Left kidney (tissue), 2 donors: ENCODE results near the gene SLC22A1. TPM values are rescaled to one million over a fixed set of nuclear protein-coding genes. Genes with fewer than 3 reads are reported as not detected.
"Not testable (repeated sequence)": the region's sequence is repeated elsewhere in the genome, so short reads cannot be mapped to it uniquely, and the experiment has no call there.

Experiments used
- DNase-seq: peaks from one replicate; pipeline ENCODE4 v3.0.0-alpha.2; 2013
- polyA plus RNA-seq: library from polyadenylated mRNA; unstranded; fragments of 120-200 nt; gene quantifications from one replicate; pipeline ENCODE4 v1.2.1, GENCODE V29; 2013; ENCODE audit not compliant: insufficient read length

The SLC22A1 gene
- polyA plus RNA-seq, 1 donor = 1.5 TPM

DNA sequence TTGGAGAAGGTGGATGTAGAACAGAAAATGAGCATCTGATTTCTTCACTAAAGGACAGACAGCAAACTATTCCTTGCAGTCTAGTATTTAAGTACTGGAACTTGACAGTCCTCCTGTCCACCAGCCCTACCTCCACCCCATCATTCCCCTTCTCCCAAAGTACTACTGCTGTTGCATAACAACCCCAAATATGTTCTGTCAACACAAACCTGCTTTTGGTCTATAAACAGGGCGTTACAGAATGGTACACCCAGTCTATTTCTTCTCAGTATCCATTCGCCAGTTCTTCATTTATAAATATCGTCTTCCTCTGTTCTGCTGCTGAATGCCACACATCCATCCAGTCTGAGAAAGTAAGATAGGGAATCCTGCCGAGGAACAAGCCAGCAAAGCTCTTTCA is 27.7 kb upstream of the SLC22A1 start:
- DNase-seq = no peak

DNA sequence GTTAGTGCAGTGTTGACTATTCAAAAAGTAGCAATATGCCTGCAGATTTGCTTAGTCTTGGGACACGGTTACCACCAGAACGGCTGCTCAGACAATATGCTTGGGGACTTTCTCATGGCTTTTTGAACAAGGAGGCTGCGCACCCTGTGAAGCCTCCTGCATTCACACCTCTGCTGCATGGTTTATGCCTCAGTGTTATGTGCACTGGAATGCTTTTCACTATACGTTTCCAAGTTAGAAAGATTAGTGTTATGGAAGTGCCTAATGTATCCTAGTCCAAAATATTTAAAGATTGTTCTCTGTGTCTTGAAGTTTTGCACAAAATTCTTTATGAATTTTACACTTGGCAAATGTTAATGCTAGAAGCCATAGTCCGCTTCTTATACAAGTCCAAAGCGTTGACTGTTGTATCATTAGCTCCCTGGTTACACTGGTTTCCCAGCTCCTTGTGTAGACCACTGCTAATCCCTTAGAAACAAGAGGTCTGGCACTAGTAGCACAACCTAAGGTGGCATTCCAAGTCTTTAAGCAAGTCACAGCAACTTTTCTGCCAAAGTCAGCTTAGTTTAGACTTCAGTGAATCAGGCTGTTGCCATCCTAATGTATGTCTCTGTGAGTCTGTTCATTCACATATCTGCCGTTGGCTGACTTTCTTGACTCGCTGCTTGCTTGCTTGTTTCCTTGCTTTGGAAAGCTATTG is 26.3 kb upstream of the SLC22A1 start:
- DNase-seq = no peak

DNA sequence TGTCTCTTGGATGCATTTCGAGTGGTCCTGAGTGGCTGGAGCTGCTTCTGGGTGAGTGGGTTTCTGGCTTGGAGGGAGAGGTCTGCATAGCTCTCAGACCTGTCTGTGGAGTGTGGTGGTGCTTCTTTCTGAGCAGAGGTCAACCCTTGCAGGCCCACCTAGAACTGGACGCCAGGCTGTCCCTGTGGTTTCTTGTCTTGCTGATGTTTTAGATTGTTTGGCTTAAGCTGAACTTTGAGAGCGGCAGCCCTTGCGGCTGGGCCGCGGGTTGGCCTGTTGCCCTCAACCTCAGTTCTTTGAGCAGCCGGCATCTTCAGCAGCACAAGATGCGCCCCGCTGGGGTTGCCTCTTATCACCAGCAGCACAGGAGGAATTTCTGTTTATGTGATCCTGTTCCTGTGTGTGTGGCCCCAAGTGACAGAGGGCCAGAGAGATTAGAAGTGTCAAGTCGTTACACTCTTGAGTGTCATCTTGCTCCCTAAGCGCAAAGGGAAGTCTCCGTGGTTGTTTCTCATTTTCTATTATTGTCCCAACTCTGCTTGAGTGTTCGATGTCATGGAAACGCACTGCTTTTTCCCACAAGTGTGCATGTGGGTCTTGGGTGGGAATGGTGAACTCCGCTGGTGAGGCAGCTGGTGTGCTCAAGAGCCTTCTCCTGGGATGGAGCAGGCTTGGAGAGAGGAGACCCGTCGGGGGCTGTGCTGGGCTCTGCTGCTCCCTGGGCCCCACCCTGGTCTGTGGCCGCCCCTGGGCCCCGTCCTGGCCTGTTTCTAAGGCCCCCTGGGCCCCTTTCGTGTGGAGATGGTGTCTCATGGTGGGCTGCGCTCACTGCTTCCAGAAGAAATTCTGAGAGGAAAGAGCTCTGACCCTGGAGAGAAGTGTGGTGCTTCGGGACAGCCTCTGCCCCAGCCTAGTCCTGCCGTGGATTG is 20.1 kb upstream of the SLC22A1 start:
- no peak for DNase-seq

DNA sequence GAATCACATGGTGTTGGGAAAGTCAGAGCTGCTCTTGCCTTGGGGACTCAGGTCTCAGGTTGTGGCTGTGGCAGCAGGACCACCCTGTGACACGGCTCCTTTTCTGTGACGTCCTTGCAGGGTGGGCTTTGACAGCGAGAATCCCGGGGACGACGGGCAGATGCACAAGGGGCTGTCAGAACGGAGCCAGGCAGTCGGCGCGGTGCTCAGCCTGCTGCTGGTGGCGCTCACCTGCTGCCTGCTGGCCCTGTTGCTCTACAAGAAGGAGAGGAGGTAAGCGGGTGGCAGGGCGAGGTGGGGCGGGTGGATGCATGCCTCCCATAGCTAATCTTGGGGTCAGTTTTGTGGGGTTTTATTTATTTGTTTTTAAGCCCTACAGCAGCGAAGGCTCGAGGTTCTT is 19.2 kb upstream of the SLC22A1 start:
- DNase-seq = no peak

DNA sequence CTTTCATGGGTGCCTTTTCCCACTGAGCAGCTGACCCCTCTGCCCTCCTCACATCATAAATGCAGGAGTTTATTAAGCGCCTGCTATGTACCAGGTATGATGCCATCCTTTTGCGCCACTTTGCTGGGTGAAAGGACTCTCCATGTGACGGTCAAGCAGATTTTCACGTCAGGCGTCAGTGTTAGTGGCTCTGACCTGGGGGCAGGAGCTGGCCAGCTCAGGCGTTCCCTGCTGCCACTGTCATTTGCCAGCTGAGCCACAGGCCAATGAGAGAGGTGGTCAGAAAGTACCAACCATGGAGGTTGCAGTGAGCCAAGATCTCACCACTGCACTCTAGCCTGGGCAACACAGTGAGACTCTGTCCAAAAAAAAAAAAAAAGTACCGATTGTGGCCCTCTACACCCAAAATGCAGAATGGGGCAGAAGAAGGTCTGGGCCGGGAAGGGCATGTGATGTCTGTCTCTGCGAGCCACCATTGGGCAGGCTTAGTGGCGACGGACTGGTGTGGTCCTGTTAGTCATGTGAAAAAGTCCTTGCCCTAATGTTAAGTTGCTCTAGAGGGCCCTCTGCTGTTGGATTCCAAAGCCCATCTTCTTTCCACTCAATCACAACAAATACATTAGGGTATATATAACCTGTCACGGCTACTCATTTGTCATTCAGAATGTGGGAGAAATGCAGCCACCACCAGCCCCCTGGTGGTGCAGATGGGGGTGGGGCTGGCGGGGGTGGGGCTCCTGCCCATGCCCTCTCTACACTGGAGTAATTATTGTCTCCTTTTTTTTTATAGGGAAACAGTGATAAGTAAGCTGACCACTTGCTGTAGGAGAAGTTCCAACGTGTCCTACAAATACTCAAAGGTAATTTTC is 18.4 kb upstream of the SLC22A1 start:
- no peak for DNase-seq

DNA sequence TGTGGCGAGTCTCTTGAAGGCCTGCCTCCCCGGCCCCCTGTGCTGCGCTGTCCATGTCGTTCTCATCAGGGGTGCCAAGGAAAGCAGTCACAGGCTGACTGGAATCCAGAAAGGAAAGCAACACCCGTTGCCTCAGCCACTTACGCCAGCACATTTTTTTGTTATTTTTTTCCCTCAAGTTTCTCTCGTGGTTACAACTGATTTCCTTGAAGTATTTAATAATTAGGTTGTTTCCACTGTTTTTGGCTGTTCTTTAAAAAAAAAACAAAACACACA is 17.9 kb upstream of the SLC22A1 start:
- DNase-seq = no peak

DNA sequence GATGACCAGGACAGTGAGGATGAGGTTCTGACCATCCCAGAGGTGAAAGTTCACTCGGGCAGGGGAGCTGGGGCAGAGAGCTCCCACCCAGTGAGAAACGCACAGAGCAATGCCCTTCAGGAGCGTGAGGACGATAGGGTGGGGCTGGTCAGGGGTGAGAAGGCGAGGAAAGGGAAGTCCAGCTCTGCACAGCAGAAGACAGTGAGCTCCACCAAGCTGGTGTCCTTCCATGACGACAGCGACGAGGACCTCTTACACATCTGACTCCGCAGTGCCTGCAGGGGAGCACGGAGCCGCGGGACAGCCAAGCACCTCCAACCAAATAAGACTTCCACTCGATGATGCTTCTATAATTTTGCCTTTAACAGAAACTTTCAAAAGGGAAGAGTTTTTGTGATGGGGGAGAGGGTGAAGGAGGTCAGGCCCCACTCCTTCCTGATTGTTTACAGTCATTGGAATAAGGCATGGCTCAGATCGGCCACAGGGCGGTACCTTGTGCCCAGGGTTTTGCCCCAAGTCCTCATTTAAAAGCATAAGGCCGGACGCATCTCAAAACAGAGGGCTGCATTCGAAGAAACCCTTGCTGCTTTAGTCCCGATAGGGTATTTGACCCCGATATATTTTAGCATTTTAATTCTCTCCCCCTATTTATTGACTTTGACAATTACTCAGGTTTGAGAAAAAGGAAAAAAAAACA is 16.6 kb upstream of the SLC22A1 start:
- no peak for DNase-seq

DNA sequence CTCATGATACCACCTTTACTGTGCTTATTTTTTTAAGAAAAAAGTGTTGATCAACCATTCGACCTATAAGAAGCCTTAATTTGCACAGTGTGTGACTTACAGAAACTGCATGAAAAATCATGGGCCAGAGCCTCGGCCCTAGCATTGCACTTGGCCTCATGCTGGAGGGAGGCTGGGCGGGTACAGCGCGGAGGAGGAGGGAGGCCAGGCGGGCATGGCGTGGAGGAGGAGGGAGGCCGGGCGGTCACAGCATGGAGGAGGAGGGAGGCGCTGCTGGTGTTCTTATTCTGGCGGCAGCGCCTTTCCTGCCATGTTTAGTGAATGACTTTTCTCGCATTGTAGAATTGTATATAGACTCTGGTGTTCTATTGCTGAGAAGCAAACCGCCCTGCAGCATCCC is 15.6 kb upstream of the SLC22A1 start:
- DNase-seq = no peak

DNA sequence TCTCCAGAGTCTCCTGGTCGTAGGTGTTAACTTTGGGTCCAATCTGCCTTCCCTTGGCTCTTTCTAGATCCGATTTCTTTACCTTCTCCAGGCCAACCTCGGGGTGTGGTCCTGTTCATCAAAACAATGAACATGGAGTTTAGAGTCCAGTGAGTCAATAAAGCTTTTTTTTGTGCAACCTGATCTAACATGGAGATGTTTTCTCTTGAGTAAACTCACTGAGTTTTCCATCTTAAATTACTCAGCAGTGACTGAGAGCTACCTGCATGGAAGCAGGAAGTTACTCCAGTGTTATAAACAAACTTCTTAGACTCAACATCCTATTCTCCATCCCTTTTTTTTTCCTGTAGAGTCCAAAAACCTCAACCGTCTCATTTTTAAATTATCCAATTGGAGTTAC is 14.9 kb upstream of the SLC22A1 start:
- DNase-seq = no peak

DNA sequence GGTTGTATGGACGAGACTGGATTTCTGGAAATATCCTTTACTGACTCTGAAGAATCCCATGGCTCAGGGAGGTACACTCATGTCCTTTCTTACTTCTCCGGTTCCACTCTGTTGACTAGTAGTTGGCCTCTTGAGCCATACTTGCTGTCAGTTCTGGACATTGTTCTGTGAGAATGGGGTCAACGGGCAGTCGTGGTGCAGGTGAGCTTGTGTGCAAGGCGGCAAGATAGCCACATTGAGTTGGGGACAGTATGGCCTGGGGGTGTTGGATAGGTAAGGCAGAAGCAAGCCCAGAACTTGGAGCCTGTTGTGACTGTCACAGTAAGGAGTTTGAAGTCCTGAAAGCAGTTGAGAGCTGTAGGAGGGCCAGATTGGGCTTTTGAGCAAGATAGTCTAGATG is 13.5 kb upstream of the SLC22A1 start:
- DNase-seq = no peak

DNA sequence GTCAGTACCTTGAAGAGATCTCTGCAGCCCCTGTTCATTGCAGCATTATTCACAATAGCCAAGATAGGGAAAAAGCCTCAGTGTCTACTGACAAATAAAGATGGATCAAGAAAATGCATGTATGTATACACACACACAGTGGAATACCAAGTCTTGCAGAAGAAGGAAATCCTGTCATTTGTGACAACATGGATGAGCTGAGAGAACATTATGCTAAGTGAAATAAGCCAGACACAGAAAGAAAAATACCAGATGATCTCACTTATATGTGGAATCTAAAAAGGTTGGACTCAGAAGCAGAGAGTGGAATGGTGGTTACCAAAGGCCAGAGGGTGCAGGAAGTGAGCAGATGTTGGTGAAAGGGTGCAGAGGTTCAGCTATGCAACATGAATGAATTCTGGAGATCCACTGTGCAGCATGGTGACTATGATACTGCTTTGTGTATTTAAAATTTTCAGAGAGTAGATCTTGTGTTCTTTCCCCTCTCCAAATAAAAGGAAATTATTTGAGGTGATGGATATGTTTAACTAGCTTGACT is 11.0 kb upstream of the SLC22A1 start:
- DNase-seq = no peak

DNA sequence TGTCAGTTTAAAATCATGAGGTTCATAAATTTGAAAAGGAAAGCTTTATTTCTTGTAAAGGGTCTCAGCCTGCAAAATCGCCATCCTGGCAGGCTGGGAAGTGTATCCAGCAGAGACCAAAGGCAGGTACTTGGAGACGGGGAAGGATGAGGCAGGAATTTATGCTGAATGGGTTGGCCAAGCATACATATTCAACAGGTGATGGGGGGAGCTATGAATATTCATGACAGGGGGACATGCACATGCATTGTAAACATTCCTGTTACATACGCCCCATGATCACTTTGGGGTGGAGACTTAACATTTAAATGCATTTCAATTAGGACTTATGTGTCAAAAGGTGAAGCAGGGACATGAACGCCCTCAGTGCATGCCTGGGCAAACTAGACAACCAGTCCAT is 9.8 kb upstream of the SLC22A1 start:
- no peak for DNase-seq

DNA sequence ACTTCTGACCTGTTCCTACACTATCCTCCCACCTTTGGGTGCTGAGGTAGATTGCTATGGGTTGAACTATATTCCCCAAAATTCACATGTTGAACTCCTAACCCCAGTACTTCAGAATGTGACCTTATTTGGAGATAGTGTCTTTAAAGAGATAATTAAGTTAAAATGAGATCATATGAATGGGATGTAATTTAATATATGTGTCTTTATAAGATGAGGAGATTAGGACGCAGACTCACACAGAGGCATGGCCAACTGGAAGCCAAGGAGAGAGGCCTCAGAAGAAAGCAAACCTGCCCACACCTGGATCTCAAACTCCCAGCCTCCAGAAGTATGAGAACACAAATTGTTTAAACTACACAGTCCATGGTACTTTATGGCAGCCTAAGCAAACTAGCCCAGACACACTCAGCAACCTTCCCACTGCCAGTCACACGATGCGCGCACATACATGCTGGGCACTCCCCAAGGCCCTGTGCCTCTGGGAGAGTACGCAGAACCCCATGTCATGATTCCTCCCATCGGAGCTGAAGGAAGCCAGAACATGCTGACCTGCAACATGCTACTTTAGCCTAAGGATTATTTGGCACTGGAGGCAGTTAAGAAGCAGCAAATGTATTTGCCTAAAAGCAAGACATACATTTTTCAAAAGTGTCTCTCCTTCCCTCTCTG is 8.9 kb upstream of the SLC22A1 start:
- no peak for DNase-seq

DNA sequence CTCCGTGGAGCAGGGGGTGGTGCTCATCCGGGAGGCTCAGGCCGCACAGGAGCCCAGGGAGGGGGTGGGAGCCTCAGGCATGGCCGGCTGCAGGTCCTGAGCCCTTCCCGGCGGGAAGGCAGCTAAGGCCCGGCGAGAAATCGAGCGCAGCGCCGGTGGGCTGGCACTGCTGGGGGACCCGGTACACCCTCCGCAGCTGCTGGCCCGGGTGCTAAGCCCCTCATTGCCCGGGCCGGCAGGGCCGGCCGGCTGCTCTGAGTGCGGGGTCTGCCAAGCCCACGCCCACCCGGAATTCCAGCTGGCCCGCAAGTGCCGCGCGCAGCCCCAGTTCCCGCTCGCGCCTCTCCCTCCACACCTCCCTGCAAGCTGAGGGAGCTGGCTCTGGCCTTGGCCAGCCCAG is 7.1 kb upstream of the SLC22A1 start:
- not testable (repeated sequence) for DNase-seq

DNA sequence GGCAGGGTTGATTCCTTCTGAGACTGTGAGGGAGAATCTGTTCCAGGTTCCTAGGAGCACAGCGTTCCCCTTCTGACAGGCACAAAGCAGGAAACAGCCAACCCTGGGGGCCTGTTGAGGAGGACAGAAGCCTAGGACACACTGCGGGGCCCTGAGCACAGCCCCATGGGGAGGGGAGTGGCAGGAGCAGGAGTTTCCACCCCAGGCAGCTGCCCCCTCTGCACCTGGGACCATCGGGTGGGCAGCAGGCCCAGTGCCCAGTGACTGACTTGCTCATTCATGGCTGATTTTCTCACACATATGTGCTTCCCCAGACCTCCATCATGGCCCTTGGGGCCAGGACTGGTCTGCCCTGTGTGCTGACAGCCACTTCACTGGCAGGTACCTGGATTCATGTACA is 6.2 kb upstream of the SLC22A1 start:
- DNase-seq = no peak

DNA sequence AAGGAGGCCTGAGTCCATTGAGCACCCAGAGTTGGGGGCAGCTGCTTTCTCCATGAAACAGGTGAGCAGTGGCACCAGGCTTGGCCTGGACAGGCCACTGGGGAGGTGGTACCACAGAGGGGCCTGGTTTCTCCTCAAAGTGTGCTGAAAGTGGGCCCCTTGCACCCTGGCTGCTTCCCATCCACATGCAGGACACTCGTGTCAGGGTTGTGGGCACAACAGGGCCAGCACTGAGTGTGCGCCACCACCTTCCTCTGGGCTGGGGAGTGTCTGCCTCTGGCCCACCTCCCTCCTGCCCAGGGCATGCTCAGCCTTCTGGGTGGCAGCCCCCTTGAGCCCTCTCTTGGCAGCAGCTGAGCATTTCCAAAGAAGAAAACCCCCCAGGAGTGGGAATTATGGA is 5.2 kb upstream of the SLC22A1 start:
- no peak for DNase-seq

DNA sequence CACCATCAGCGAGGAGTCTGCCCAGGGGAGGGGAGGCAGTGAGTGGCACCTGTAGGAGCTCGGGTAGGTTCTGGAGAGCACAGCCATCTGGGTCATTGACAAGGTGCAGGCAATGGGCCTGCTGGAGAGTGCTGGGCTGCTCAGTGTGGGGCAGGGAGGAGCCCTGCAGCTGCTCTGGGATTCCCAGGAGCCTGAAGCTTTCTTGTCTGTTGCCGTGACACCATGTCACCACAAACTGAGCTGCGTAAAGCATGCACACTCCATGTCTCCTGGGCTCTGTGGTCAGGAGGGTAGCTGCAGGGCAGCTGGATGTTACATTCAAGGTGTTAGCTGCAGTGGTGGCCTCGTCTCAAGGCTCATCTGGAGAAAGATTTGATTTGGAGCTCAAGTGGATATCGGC is 4.5 kb upstream of the SLC22A1 start:
- DNase-seq = no peak

DNA sequence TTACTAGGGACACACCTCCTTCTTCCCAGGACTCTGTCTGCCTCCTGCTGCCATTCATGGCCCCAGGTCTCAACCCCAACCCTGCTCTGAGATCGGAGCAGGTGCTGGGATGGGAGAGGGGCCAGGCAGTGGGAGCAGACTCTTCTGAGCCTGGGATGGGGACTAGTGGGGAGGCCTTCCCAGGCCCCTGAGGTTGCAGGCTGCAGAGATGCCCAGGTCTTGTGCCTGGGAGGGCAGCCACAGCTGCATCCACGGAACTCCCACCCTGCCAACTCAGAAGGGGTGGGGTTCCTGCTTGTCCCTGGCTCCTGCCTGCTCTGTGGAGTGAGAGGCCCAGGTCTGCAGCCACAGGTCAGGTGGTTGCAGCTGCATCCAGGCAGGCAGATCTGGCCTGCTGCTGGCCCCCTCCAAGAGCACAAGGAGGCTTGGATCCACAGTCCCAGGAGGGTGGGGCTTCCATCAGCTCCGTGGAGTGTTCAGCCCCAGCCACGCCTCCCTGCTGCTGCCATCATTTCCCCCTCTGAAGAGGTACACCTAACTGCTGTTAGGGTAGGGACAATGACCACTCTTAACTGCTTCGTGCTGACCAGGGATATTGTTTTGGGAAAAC is 2.9 kb upstream of the SLC22A1 start:
- no peak for DNase-seq

DNA sequence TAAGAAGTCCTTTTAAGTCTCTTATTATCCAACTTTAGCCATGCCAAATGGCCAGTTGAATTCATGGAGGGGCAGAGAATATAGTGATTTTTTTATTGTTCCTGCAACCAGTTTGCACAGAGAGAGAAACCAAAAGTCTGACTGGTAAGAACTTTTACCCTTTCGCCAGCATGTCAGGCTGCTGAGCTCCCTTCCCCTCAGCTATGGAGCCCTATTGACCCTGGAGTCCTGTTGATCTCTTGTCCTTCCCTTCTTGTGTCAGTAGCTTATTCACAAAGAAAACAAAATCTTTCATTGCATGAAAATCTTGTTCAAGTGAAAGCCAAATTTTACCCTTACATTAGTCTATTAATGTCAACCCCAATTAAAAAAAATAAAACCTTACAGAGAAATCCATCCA is 1.5 kb upstream of the SLC22A1 start:
- DNase-seq = no peak

DNA sequence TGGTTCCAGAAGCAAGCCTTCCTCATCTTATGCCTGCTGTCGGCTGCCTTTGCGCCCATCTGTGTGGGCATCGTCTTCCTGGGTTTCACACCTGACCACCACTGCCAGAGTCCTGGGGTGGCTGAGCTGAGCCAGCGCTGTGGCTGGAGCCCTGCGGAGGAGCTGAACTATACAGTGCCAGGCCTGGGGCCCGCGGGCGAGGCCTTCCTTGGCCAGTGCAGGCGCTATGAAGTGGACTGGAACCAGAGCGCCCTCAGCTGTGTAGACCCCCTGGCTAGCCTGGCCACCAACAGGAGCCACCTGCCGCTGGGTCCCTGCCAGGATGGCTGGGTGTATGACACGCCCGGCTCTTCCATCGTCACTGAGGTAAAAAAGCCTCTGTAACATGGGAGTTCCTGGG is 366 bp downstream of the SLC22A1 start:
- DNase-seq = no peak

DNA sequence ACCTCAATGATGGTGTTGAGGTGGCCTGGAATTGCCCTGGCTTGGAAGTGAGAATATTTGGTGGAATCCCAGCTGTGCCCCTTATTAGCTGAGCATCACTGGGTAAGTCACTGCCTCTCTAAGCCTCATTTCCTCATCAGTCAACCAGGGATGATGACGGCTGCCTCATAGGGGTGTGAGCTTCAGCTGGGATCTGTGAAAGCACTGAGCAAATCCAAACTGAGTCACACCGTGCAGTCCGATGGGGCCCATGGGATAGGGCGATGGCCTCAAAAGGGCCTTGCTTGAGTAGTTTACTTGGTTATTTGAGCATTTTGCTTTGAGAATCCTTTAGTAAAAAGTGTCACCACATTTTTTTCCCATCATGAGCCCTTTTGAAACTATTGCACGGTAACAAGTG is 1.1 kb downstream of the SLC22A1 start:
- no peak for DNase-seq
